GM12878 (cell line): ENCODE measurements around the gene BTBD9. TPM values are rescaled to one million over a fixed set of nuclear protein-coding genes. Genes with fewer than 3 reads are reported as not detected.

Source experiments
- ATAC-seq: fragments of 200-7000 bp; cut with Tn5 transposase; 3 replicates; pipeline ENCODE4 v1.9.1; 2020; ENCODE audit warnings: mild to moderate bottlenecking, moderate library complexity
- BruUV-seq: library from RNA; stranded (reverse); fragments of 400-500 nt; replicated peaks from 2 replicates; lab custom pipeline; 2021; lab: Mats Ljungman, UMichigan
- CTCF ChIA-PET: fragments of 300-600 bp; sonication (Branson Sonifier 250); formaldehyde crosslinking; extraction: SDS; loops from one replicate; lab custom pipeline; 2021; ENCODE audit warnings: inconsistent platforms; lab: Yijun Ruan, JAX
- POLR2A ChIA-PET: fragments of 350-600 bp; formaldehyde crosslinking; extraction: SDS; loops from one replicate; lab custom pipeline; 2021; ENCODE audit warnings: inconsistent platforms; lab: Charles Lee
- RAD21 ChIA-PET: fragments of 300-600 bp; sonication (Branson Sonifier 250); formaldehyde crosslinking; loops from one replicate; lab custom pipeline; 2023; ENCODE audit warnings: antibody characterized with exemption; ENCODE audit not compliant: unreplicated experiment; lab: Charles Lee
- SMC1A ChIA-PET: fragments of 300-600 bp; sonication (Branson Sonifier 250); formaldehyde crosslinking; loops from one replicate; lab custom pipeline; 2023; ENCODE audit not compliant: unreplicated experiment, uncharacterized antibody; lab: Charles Lee
- DNase-seq: peaks from one replicate; pipeline ENCODE4 v3.0.0-alpha.2; 2011; ENCODE audit warnings: low read depth, low spot score
- FAIRE-seq: peaks from 3 replicates; lab custom pipeline; 2011; peaks lifted over from hg19 to GRCh38; lab: Jason Lieb, UNC
- H2AFZ ChIP-seq: 2 replicates; pipeline ENCODE4 v1.6.0; 2011; ENCODE audit warnings: low read depth, low read length, control low read depth; ENCODE audit not compliant: control insufficient read depth
- H3K27ac ChIP-seq: 2 replicates; pipeline ENCODE4 v1.5.1; 2011; ENCODE audit warnings: control low read depth; ENCODE audit not compliant: control insufficient read depth, insufficient read depth
- H3K27me3 ChIP-seq, 2 experiments: replicated peaks in 1 of 2; 2 replicates each; pipeline versions ENCODE4 v1.6.0 to v1.6.1; 2011; ENCODE audit warnings: low read length in 1 of 2; ENCODE audit not compliant: control insufficient read depth in 2 of 2, insufficient read depth in 2 of 2
- H3K36me3 ChIP-seq, 2 experiments: 2 replicates each; pipeline ENCODE4 v1.5.1; 2011; ENCODE audit warnings: low read length in 1 of 2; ENCODE audit not compliant: control insufficient read depth in 2 of 2, insufficient read depth in 2 of 2
- H3K4me1 ChIP-seq: 2 replicates; pipeline ENCODE4 v1.6.1; 2011; ENCODE audit warnings: mild to moderate bottlenecking, low read length, moderate library complexity, mixed read lengths; ENCODE audit not compliant: control insufficient read depth, insufficient read depth
- H3K4me2 ChIP-seq: 2 replicates; pipeline ENCODE4 v1.6.0; 2011; ENCODE audit warnings: control low read depth; ENCODE audit not compliant: control insufficient read depth, insufficient read depth
- H3K4me3 ChIP-seq: fragments of 200-600 bp; sonication (generic); 2 replicates; pipeline ENCODE4 v1.5.1; 2016
- H3K79me2 ChIP-seq: 2 replicates; pipeline ENCODE4 v1.6.0; 2011; ENCODE audit warnings: low read length; ENCODE audit not compliant: control insufficient read depth, insufficient read depth
- H3K9ac ChIP-seq: 2 replicates; pipeline ENCODE4 v1.8.0; 2011; ENCODE audit warnings: low read length, control low read depth, mixed read lengths; ENCODE audit not compliant: control insufficient read depth, insufficient read depth
- H3K9me3 ChIP-seq: replicated peaks from 3 replicates; pipeline ENCODE4 v1.5.1; 2011; ENCODE audit warnings: mild to moderate bottlenecking, low read length; ENCODE audit not compliant: control insufficient read depth, insufficient read depth
- H4K20me1 ChIP-seq: 2 replicates; pipeline ENCODE4 v1.6.0; 2011; ENCODE audit not compliant: control insufficient read depth, insufficient read depth
- BCL11A ChIP-seq: IDR thresholded peaks from 2 replicates; pipeline ENCODE4 v1.6.1; 2011; ENCODE audit warnings: low read depth, low read length
- EED ChIP-seq: sonication (generic); IDR thresholded peaks from 2 replicates; pipeline ENCODE4 v1.6.1; 2016; ENCODE audit warnings: antibody characterized with exemption, low read depth
- HCFC1 ChIP-seq: fragments of 150-350 bp; IDR thresholded peaks from 2 replicates; pipeline ENCODE4 v1.6.1; 2014; ENCODE audit warnings: low read length
- IKZF1 ChIP-seq: fragments of 450-650 bp; conservative IDR thresholded peaks from 2 replicates; pipeline ENCODE4 v1.6.1; 2017; ENCODE audit warnings: antibody characterized with exemption, mild to moderate bottlenecking
- IKZF2 ChIP-seq, 2 experiments: fragments of 450-650 bp; IDR thresholded peaks; 2 replicates each; pipeline ENCODE4 v1.6.1; 2017; ENCODE audit warnings: mild to moderate bottlenecking in 2 of 2, moderate library complexity in 2 of 2
- IRF4 ChIP-seq: IDR thresholded peaks from 2 replicates; pipeline ENCODE4 v1.6.1; 2011; ENCODE audit warnings: low read depth, low read length
- MAX ChIP-seq: IDR thresholded peaks from 2 replicates; pipeline ENCODE4 v1.6.1; 2012; ENCODE audit warnings: low read depth, low read length, improper control_type of control experiment
- MTA2 ChIP-seq: fragments of 450-650 bp; IDR thresholded peaks from 2 replicates; pipeline ENCODE4 v1.6.1; 2016; ENCODE audit warnings: low read depth, mild to moderate bottlenecking, moderate library complexity
- NFIC ChIP-seq: IDR thresholded peaks from 2 replicates; pipeline ENCODE4 v1.6.1; 2012; ENCODE audit warnings: low read depth, mild to moderate bottlenecking, inconsistent platforms, low read length, moderate library complexity
- PAX5 ChIP-seq: IDR thresholded peaks from 2 replicates; pipeline ENCODE4 v1.6.1; 2011; ENCODE audit warnings: low read depth, low read length, borderline replicate concordance
- RELB ChIP-seq: fragments of 450-650 bp; IDR thresholded peaks from 2 replicates; pipeline ENCODE4 v1.6.1; 2017; ENCODE audit warnings: low read depth, mild to moderate bottlenecking, moderate library complexity
- RUNX3 ChIP-seq: IDR thresholded peaks from 2 replicates; pipeline ENCODE4 v1.6.1; 2012; ENCODE audit warnings: low read length, inconsistent platforms
- SIX5 ChIP-seq: IDR thresholded peaks from 2 replicates; pipeline ENCODE4 v1.6.1; 2011; ENCODE audit warnings: mild to moderate bottlenecking, low read depth, low read length, moderate library complexity; ENCODE audit not compliant: severe bottlenecking
- SPI1 ChIP-seq: IDR thresholded peaks from 2 replicates; pipeline ENCODE4 v1.6.1; 2011; ENCODE audit warnings: low read depth, mild to moderate bottlenecking, low read length, moderate library complexity, borderline replicate concordance; ENCODE audit not compliant: insufficient read depth
- TARDBP ChIP-seq: IDR thresholded peaks from 2 replicates; pipeline ENCODE4 v1.6.1; 2016; ENCODE audit warnings: borderline replicate concordance
- TCF12 ChIP-seq: IDR thresholded peaks from 2 replicates; pipeline ENCODE4 v1.6.1; 2011; ENCODE audit warnings: low read depth, mild to moderate bottlenecking, low read length
- TCF3 ChIP-seq: IDR thresholded peaks from 2 replicates; pipeline ENCODE4 v1.6.1; 2012; ENCODE audit warnings: low read depth, mild to moderate bottlenecking, low read length, borderline replicate concordance; ENCODE audit not compliant: insufficient read depth
- WGBS: methylation state at CpG from one replicate; pipeline ENCODE4 v1.1.6; 2016; ENCODE audit warnings: low lambda C conversion rate; ENCODE audit not compliant: insufficient replicate concordance, insufficient coverage; ENCODE audit errors: missing lambda C conversion rate; 5-methylcytosine and 5-hydroxymethylcytosine counted together
- in situ Hi-C: fragments of 300-500 bp; cut with MboI; formaldehyde crosslinking; loops from 9 replicates; pipeline ENCODE4 v1.14.3; 2018; ENCODE audit warnings: mixed read lengths
- intact Hi-C: fragments of 100-400 bp; cut with micrococcal nuclease; formaldehyde crosslinking; loops from one replicate; pipeline ENCODE4 v1.14.2; 2022; ENCODE audit not compliant: unreplicated experiment
- polyA plus RNA-seq, 11 experiments: library from polyadenylated mRNA; depleted of rRNA in 4 of 11; unstranded in 6 of 11; stranded (reverse) in 5 of 11; fragments of >200 nt; fragmentation: Nextera tagmentation in 4 of 11; fragmentation: Illumina TruSeq in 1 of 11; extraction: Ambion mirVana in 4 of 11; extraction: Trizol in 1 of 11; gene quantifications; 1 replicate in 1 of 11; 2 replicates in 10 of 11; pipeline versions ENCODE4 v1.2.1 to v1.2.3, GENCODE V29; 2011 to 2016; ENCODE audit warnings: inconsistent platforms in 2 of 11, missing spikeins in 2 of 11, low read depth in 1 of 11
- total RNA-seq, 4 experiments: library from RNA; depleted of rRNA in 3 of 4; stranded (reverse); fragments of >200 nt in 3 of 4; fragmentation: Illumina TruSeq in 1 of 4; extraction: Trizol in 1 of 4; gene quantifications; 2 replicates each; pipeline versions ENCODE4 v1.2.1 to v1.2.3, GENCODE V29; 2013 to 2021

Gene BTBD9
- total and polyA plus RNA-seq, 10 of the 15 experiments (the other 5 are each of a cell fraction or from before 2014, with no cell fraction given), result 0.22 to 8.6 (median 4.6) TPM

- H3K9me3 ChIP-seq, result no peaks in the 10 kb centered on the region; the same call in 2 of the 3 replicates
- WGBS, result 0% methylated on average over 2 of the region's 2 CpGs
- no peak overlapping the region for H3K4me3 ChIP-seq
- in situ Hi-C loops, result no loop called here
- no peaks in the 10 kb centered on the region for H3K79me2 ChIP-seq
- no peaks in the 10 kb centered on the region for H3K27me3 ChIP-seq
- peak overlapping the region; percentile 70; the same call in 1 of the 2 replicates for H3K4me2 ChIP-seq
- H3K36me3 ChIP-seq, result no peaks in the 10 kb centered on the region
- DNase-seq (peak; percentile 57), ATAC-seq (peak; percentile 95)
- intact Hi-C loops, result no loop called here
- ChIA-PET SMC1A (interaction anchor here (0.6 to 2.3 kb wide), 6 partner anchors 9 to 448 kb away, joined by 3 to 20 read pairs (median 6); no protein-coding TSS in a partner anchor), POLR2A (no interaction called here), RAD21 (interaction anchor here (0.6 to 4.2 kb wide), 3 partner anchors 11 to 450 kb away, joined by 3 to 21 read pairs (median 5); no protein-coding TSS in a partner anchor), CTCF (interaction anchor here (0.8 to 2.2 kb wide), 3 partner anchors 11 to 450 kb away, joined by 3 to 19 read pairs (median 3); no protein-coding TSS in a partner anchor)
- no TSS peak for BruUV-seq
- no peaks in the 10 kb centered on the region for H4K20me1 ChIP-seq
- H3K4me1 ChIP-seq, result peaks cover 20% of the 10 kb centered on the region
- peak overlapping the region; percentile 2; the same call in 1 of the 2 replicates for H2AFZ ChIP-seq
- no peak overlapping the region for H3K9ac ChIP-seq
- H3K27ac ChIP-seq, result peak overlapping the region; percentile 58; the same call in 1 of the 2 replicates
- 0 out of 2 replicates have a peak, but pooled peaks have one; percentile 31 for TF ChIP-seq IRF4
- 0 out of 2 replicates have a peak, but pooled peaks have one; percentile 23 for TF ChIP-seq BCL11A
- no peak for TF ChIP-seq TARDBP
- no peak for TF ChIP-seq TCF3
- TF ChIP-seq NFIC, result peak; percentile 52; the same call in 1 of the 2 replicates
- 0 out of 2 replicates have a peak, but pooled peaks have one; percentile 15 for TF ChIP-seq TCF12
- peak; percentile 59 for TF ChIP-seq IKZF1
- TF ChIP-seq HCFC1, result no peak
- peak; percentile 61 for TF ChIP-seq RUNX3
- peak; percentile 70 to 81; a peak in 2 of 4 replicates for TF ChIP-seq IKZF2 (IDR thresholded peaks at IDR 0.05)
- peak; percentile 80 for TF ChIP-seq EED
- no peak for TF ChIP-seq SIX5
- TF ChIP-seq MTA2, result peak; percentile 12; the same call in 1 of the 2 replicates
- TF ChIP-seq MAX, result peak; percentile 29; the same call in 1 of the 2 replicates
- TF ChIP-seq PAX5, result peak; percentile 55; the same call in 1 of the 2 replicates
- TF ChIP-seq RELB, result peak; percentile 63
- TF ChIP-seq SPI1, result peak; percentile 88
- TF ChIP-seq, all 136 proteins: peak for 13
- FAIRE-seq, result peak; percentile 81
Measured at GRCh38 chr6:38483526-38483925, 156.2 kb downstream of the BTBD9 start.
